HG03378 (cell line): ENCODE data around the gene CNOT1.
"Not testable (repeated sequence)": the region's sequence is repeated elsewhere in the genome, so short reads cannot be mapped to it uniquely, and the experiment has no call there.

Experiments
- ATAC-seq: cut with Tn5 transposase; IDR thresholded peaks from one replicate; pipeline ENCODE4 v1.9.1; 2021; ENCODE audit warnings: mild to moderate bottlenecking, moderate library complexity; ENCODE audit not compliant: unreplicated experiment

The CNOT1 gene

DNA sequence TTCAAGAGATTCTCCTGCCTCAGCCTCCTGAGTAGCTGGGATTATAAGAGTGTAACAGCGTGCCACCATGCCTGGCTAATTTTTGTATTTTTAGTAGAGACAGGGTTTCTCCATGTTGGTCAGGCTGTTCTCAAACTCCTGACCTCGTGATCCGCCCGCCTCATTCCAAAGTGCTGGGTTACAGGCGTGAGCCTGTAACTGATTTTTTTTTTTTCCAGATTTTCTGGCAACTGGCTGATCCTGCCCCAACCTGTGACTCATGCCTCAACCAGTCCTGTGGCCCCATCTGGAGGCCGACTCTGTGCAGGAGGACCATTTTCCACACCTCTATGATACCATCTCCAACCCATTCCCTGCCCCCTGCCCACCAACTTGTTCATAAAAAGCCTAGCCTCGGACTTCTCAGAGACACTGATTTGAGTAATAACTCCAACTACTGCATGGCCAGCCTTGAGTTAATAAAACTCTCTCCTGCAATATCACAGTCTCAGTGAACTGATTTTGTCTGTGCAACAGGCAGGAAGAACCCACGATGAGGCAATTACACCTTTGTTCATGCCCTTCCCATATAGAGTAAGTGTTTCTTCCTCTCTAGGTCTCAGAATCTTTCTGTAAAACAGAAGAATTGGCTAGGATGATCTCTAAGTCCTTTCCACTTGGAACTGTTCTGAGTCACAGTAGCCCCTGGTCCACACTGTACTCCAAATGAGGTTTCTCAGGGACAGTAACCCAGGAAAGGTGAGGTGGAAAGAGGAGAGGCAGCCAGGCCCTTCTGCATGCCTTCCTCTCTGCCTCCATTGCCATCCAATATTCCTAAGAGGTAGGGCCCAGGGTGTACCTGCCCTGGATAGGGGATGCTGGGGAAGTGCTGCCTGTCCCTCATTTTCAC lies 8.8 kb upstream of the CNOT1 start:
- ATAC-seq = no peak

- not testable (repeated sequence) for ATAC-seq
These were observed 7.4 kb upstream of the CNOT1 start for GRCh38 chr16:58637021-58637420.

DNA sequence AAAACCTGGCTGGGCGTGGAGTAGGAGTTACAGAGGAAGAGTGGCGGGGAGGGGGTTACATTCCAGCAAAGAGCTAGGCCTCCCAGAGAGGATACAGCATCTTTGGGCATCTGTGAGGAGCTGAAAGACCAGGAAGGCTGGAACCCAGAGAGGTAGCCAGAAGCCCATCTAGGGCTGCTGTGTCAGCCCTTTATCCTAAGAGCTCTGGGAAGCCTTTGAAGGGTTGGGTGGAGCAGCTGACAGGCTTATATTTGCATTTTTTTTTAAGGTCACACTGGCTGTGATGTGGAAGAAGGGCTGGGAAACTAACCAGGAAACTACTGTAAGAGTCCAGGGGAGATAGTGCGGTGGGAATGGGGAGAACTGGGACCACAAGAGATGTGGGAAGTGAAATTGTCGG lies 6.8 kb upstream of the CNOT1 start:
- ATAC-seq = no peak

DNA sequence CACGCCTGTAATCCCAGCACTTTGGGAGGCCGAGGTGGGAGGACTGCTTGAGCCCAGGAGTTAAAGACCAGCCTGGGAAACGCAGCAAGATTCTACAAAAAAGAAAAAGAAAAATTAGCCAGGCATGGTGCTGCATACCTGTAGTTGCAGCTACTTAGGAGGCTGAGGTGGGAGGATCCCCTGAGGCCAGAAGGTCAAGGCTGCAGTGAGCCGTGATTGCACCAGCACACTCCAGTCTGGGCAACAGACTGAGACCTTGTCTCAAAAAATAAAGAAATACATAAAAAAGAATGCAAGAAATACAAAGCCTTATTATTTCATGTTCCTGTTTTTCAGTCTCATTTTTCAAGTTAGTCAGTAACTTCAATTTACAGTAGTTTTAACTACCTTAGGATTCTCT lies 5.9 kb upstream of the CNOT1 start:
- no peak for ATAC-seq

GRCh38 chr16:58634265-58634802 lies 4.7 kb upstream of the CNOT1 start:
- ATAC-seq = no peak

- ATAC-seq = no peak
These were observed 537 bp downstream of the CNOT1 start for GRCh38 chr16:58628845-58629732.

DNA sequence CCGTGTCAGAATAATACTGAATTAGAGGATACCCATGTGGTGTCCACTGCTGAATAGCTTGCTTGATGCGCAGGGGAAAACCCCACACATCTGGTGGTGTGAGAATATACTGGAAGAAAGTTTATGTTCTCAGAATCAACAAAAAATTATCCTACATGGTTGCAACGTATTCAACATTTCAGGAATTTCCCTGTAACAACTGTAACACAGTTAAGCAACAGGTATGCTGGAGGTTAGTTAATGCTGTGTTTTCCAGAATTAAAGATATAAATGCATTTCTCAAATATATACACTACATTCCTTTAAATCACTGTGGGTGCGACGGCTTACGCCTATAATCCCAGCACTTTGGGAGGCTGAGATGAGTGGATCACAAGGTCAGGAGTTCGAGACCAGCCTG lies 5.4 kb downstream of the CNOT1 start:
- ATAC-seq = no peak

- no peak for ATAC-seq
These were observed 9.2 kb downstream of the CNOT1 start for GRCh38 chr16:58620396-58620795.

- ATAC-seq = no peak
These were observed 14.3 kb downstream of the CNOT1 start for GRCh38 chr16:58615280-58615679.

DNA sequence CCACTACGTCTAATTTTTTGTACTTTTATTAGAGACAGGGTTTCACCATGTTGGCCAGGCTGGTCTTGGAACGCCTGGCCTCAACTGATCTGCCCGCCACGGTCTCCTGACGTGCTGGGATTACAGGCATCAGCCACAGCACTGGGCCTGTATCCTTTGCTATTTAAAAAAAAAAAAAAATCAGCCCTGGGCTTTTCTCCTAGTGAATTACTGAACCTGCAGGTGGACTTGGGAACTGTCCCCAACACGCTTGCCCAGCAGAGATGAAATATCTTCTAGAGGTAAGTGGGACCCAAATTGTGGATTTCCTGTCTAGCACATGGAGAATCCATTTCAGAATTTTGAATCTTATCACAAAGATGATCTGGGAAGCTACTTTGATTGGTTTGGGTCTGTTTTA lies 14.8 kb downstream of the CNOT1 start:
- ATAC-seq = no peak

DNA sequence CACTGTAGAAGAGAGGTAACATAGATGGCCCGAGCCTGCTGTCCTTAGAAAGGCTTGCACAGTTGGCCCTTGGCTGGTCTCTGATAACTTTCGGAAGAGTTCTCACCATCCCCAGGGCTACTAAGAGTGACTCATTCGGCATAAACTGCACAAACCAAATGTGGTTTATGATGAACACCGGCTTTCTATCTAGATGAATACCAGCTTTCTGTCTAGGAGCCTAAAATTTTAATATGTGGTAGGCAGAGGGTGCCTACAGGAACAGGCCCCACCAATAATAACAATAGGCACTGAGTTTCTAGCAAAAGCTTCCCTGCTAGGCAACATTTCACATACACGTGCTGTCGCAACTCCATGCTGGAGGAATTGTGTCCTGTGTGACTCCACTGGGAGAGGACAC lies 15.4 kb downstream of the CNOT1 start:
- no peak for ATAC-seq

- ATAC-seq = not testable (repeated sequence)
These were observed 16.7 kb downstream of the CNOT1 start for GRCh38 chr16:58612965-58613364.

GRCh38 chr16:58608601-58609136 lies 21.0 kb downstream of the CNOT1 start:
- no peak for ATAC-seq

DNA sequence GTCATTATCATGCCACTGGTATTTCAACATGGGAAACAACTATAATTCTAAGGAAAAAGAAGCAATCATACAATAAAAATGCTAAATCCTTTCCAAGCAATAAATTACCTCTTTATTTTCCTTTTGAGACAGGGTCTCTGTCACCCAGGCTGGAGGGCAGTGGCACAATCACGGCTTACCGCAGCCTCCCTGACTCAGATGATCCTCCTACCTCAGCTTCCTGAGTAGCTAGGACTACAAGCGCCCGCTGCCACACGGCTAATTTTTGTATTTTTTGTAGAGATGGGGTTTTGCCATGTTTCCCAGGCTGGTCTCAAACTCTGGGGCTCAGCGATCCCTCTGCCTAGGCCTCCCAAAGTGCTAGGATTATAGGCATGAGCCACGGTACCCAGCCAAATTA lies 24.1 kb downstream of the CNOT1 start:
- no peak for ATAC-seq

GRCh38 chr16:58591083-58591482 lies 38.5 kb downstream of the CNOT1 start:
- ATAC-seq = no peak

DNA sequence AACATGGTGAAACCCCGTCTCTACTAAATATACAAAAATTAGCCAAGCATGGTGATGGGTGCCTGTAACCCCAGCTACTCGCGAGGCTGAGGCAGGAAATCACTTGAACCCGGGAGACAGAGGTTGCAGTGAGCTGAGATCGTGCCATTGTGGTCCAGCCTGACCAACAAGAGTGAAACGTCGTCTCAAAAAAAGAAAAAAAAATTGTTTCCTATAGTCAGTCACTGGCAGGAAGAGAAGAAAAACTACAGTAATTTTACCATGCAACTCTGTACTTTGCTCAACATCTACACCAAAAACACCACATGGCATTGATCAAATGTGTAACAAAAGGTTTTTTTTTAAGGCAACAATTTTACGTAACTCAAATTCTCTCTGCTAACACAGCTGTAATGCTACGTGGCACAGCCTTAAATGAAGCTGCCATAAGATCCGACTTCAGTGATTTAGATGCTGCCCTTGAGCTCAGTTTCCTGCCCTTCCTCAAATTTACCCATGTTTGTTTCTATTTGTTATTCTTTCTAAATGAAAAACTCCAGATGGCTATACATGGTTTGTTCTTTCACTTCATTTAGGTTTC lies 40.2 kb downstream of the CNOT1 start:
- ATAC-seq = no peak

DNA sequence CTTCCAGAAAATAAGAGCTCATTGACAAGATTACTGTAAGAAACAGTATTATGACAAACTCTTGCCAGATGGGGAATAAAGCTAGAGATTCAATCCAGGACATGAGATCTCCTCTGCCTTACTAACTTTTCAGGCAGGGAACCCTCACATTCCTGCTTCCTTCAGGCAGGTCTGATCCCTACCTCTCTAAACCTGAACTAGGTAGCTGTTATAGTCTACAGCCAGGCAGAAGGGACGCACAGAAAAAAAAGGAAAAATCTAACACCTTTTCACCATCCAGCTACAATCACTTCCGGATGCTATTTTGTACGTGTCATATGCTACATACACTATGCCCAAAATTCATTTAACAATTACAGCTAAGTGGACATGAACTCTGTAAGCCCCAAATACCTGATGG lies 41.2 kb downstream of the CNOT1 start:
- ATAC-seq = no peak

DNA sequence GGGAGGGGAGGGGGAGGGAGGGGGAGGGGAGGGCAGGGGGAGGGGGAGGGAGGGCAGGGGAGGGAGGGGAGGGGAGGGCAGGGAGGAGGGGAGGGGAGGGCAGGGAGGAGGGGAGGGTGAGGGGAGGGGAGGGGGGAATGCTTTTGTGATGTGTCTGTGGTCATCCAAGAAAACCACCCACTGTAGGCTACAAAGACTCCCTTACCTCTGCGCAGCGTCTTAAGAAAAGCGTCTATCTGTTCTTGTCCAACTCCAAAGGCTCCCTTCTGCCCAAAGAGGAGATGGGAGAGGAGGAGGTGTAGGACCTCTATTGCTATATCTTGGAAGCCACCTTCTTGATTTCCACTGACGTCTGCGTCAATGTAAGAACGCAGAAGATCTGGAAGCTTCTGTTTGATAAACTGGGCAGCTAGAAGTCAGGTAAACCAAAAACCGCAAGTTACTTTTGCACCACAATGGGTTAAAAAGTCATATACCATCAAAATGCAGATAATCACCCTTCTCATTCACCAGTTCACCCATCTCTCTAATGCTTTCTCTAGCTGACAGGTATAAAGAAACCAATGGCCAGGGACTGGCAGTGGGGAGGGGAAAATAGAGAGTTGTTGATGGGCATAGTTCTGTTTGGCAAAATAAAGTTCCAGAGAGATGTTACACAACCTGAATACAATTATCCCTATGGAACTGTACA lies 43.1 kb downstream of the CNOT1 start:
- no peak for ATAC-seq

- ATAC-seq = no peak
These were observed 44.7 kb downstream of the CNOT1 start for GRCh38 chr16:58584831-58585505.
